Measurements from ENCODE around the gene ECE1. TPM values are rescaled to one million over a fixed set of nuclear protein-coding genes. Genes with fewer than 3 reads are reported as not detected.
"Not testable (repeated sequence)": the region's sequence is repeated elsewhere in the genome, so short reads cannot be mapped to it uniquely, and the experiment has no call there.

The ECE1 gene
- total RNA-seq, 2 donors from 2014 or later, result 75.4 to 219 TPM

- Mint-ChIP-seq H3K27me3 (no peaks in the 10 kb centered on the region), H3K4me1 (peaks cover 53% of the 10 kb centered on the region), H3K9me3 (no peaks in the 10 kb centered on the region), H3K27ac (peak overlapping the region; percentile 99), H3K4me3 (peak overlapping the region; percentile 82), H3K36me3 (ENCODE audit: low read depth) (peaks cover 75% of the 10 kb centered on the region)
- peak; percentile 58 for ATAC-seq (replicated peaks)
These were observed 4.7 kb upstream of the ECE1 start for GRCh38 chr1:21295002-21295401.

GRCh38 chr1:21294266-21294989 is 4.2 kb upstream of the ECE1 start:
- Mint-ChIP-seq H3K27ac (peak overlapping the region; percentile 99), H3K36me3 (ENCODE audit: low read depth) (peaks cover 79% of the 10 kb centered on the region), H3K4me1 (peaks cover 48% of the 10 kb centered on the region), H3K27me3 (no peaks in the 10 kb centered on the region), H3K4me3 (peak overlapping the region; percentile 82), H3K9me3 (no peaks in the 10 kb centered on the region)
- ATAC-seq (replicated peaks), result peak; percentile 67

- H3K27me3 Mint-ChIP-seq, result no peaks in the 10 kb centered on the region
- no peaks in the 10 kb centered on the region for H3K9me3 Mint-ChIP-seq
- H3K36me3 Mint-ChIP-seq (ENCODE audit: low read depth), result peaks cover 82% of the 10 kb centered on the region
- peak overlapping the region; percentile 99 for H3K27ac Mint-ChIP-seq
- H3K4me3 Mint-ChIP-seq, result peak overlapping the region; percentile 82
- H3K4me1 Mint-ChIP-seq, result peaks cover 43% of the 10 kb centered on the region
- ATAC-seq (replicated peaks), result peak; percentile 53
These were observed 3.4 kb upstream of the ECE1 start for GRCh38 chr1:21293537-21294265.

- ATAC-seq (replicated peaks), result peak; percentile 27
- Mint-ChIP-seq H3K27ac (peak overlapping the region; percentile 99), H3K27me3 (no peaks in the 10 kb centered on the region), H3K9me3 (no peaks in the 10 kb centered on the region), H3K4me1 (peaks cover 42% of the 10 kb centered on the region), H3K4me3 (peak overlapping the region; percentile 82), H3K36me3 (ENCODE audit: low read depth) (peaks cover 82% of the 10 kb centered on the region)
These were observed 2.8 kb upstream of the ECE1 start for GRCh38 chr1:21292984-21293536.

- Mint-ChIP-seq H3K4me1 (peaks cover 42% of the 10 kb centered on the region), H3K27ac (peak overlapping the region; percentile 99), H3K27me3 (no peaks in the 10 kb centered on the region), H3K36me3 (ENCODE audit: low read depth) (peaks cover 82% of the 10 kb centered on the region), H3K4me3 (peak overlapping the region; percentile 82), H3K9me3 (no peaks in the 10 kb centered on the region)
- no peak for ATAC-seq (replicated peaks)
These were observed 2.3 kb upstream of the ECE1 start for GRCh38 chr1:21292503-21292983.

GRCh38 chr1:21291964-21292363 is 1.7 kb upstream of the ECE1 start:
- H3K27ac Mint-ChIP-seq, result peak overlapping the region; percentile 99
- peak overlapping the region; percentile 82 for H3K4me3 Mint-ChIP-seq
- H3K9me3 Mint-ChIP-seq, result no peaks in the 10 kb centered on the region
- H3K4me1 Mint-ChIP-seq, result peaks cover 42% of the 10 kb centered on the region
- no peaks in the 10 kb centered on the region for H3K27me3 Mint-ChIP-seq
- H3K36me3 Mint-ChIP-seq (ENCODE audit: low read depth), result peaks cover 79% of the 10 kb centered on the region
- no peak for ATAC-seq (replicated peaks)

GRCh38 chr1:21291184-21291583 is 921 bp upstream of the ECE1 start:
- no peak for ATAC-seq (replicated peaks)
- H3K4me3 Mint-ChIP-seq, result peak overlapping the region; percentile 82
- H3K27ac Mint-ChIP-seq, result peak overlapping the region; percentile 93
- H3K4me1 Mint-ChIP-seq, result peaks cover 37% of the 10 kb centered on the region
- H3K9me3 Mint-ChIP-seq, result no peaks in the 10 kb centered on the region
- peaks cover 82% of the 10 kb centered on the region for H3K36me3 Mint-ChIP-seq (ENCODE audit: low read depth)
- H3K27me3 Mint-ChIP-seq, result no peaks in the 10 kb centered on the region

- peaks cover 31% of the 10 kb centered on the region for H3K4me1 Mint-ChIP-seq
- H3K27ac Mint-ChIP-seq, result peak overlapping the region; percentile 93
- peak overlapping the region; percentile 82 for H3K4me3 Mint-ChIP-seq
- no peaks in the 10 kb centered on the region for H3K27me3 Mint-ChIP-seq
- peaks cover 82% of the 10 kb centered on the region for H3K36me3 Mint-ChIP-seq (ENCODE audit: low read depth)
- no peak for ATAC-seq (replicated peaks)
- no peaks in the 10 kb centered on the region for H3K9me3 Mint-ChIP-seq
These were observed 282 bp upstream of the ECE1 start for GRCh38 chr1:21290546-21290944.

- Mint-ChIP-seq H3K9me3 (no peaks in the 10 kb centered on the region), H3K4me3 (peak overlapping the region; percentile 87), H3K4me1 (peaks cover 30% of the 10 kb centered on the region), H3K27me3 (no peaks in the 10 kb centered on the region), H3K36me3 (ENCODE audit: low read depth) (peaks cover 84% of the 10 kb centered on the region), H3K27ac (peak overlapping the region; percentile 87)
- no peak for ATAC-seq (replicated peaks)
These were observed 1.1 kb downstream of the ECE1 start for GRCh38 chr1:21289127-21289526.

GRCh38 chr1:21287905-21288514 is 2.3 kb downstream of the ECE1 start:
- no peaks in the 10 kb centered on the region for H3K9me3 Mint-ChIP-seq
- no peak for ATAC-seq (replicated peaks)
- H3K4me3 Mint-ChIP-seq, result peak overlapping the region; percentile 87
- H3K27ac Mint-ChIP-seq, result peak overlapping the region; percentile 87
- peaks cover 29% of the 10 kb centered on the region for H3K4me1 Mint-ChIP-seq
- H3K27me3 Mint-ChIP-seq, result no peaks in the 10 kb centered on the region
- H3K36me3 Mint-ChIP-seq (ENCODE audit: low read depth), result peaks cover 88% of the 10 kb centered on the region

GRCh38 chr1:21285386-21285785 is 4.9 kb downstream of the ECE1 start:
- peaks cover 31% of the 10 kb centered on the region for H3K4me1 Mint-ChIP-seq
- peaks cover 86% of the 10 kb centered on the region for H3K36me3 Mint-ChIP-seq (ENCODE audit: low read depth)
- not testable (repeated sequence) for H3K27ac Mint-ChIP-seq; H3K4me3 Mint-ChIP-seq; ATAC-seq (replicated peaks); H3K9me3 Mint-ChIP-seq; H3K27me3 Mint-ChIP-seq

GRCh38 chr1:21285055-21285372 is 5.2 kb downstream of the ECE1 start:
- Mint-ChIP-seq H3K4me1 (peaks cover 35% of the 10 kb centered on the region), H3K4me3 (no peak overlapping the region), H3K36me3 (ENCODE audit: low read depth) (peaks cover 89% of the 10 kb centered on the region), H3K27ac (no peak overlapping the region), H3K9me3 (no peaks in the 10 kb centered on the region), H3K27me3 (no peaks in the 10 kb centered on the region)
- no peak for ATAC-seq (replicated peaks)

GRCh38 chr1:21284206-21285054 is 5.8 kb downstream of the ECE1 start:
- peak overlapping the region; percentile 42 for H3K27ac Mint-ChIP-seq
- H3K9me3 Mint-ChIP-seq, result no peaks in the 10 kb centered on the region
- no peaks in the 10 kb centered on the region for H3K27me3 Mint-ChIP-seq
- peak overlapping the region; percentile 6 for H3K4me3 Mint-ChIP-seq
- peaks cover 39% of the 10 kb centered on the region for H3K4me1 Mint-ChIP-seq
- no peak for ATAC-seq (replicated peaks)
- peaks cover 91% of the 10 kb centered on the region for H3K36me3 Mint-ChIP-seq (ENCODE audit: low read depth)

- H3K4me3 Mint-ChIP-seq, result peak overlapping the region; percentile 6
- H3K27ac Mint-ChIP-seq, result no peak overlapping the region
- no peaks in the 10 kb centered on the region for H3K27me3 Mint-ChIP-seq
- peaks cover 91% of the 10 kb centered on the region for H3K36me3 Mint-ChIP-seq (ENCODE audit: low read depth)
- no peak for ATAC-seq (replicated peaks)
- no peaks in the 10 kb centered on the region for H3K9me3 Mint-ChIP-seq
- H3K4me1 Mint-ChIP-seq, result peaks cover 40% of the 10 kb centered on the region
These were observed 6.7 kb downstream of the ECE1 start for GRCh38 chr1:21283524-21283923.

Data from activated T-helper 17 cell treated with anti-CD3 and anti-CD28 coated beads, Interleukin-2, amount 50 U/mL, for 72 hours (primary cell).